Nephron (organoid): Measurements from ENCODE around the gene SYNE3.

Experiments used
- H3K27ac Mint-ChIP-seq, 3 experiments: 2 replicates each; pipeline ENCODE4 v1.8.0; 2020; ENCODE audit warnings: mixed read lengths in 3 of 3, mild to moderate bottlenecking in 2 of 3, moderate library complexity in 1 of 3
- H3K27me3 Mint-ChIP-seq: 2 replicates; pipeline ENCODE4 v1.8.0; 2021; ENCODE audit warnings: low read depth, mild to moderate bottlenecking, moderate library complexity, mixed read lengths
- H3K36me3 Mint-ChIP-seq: 2 replicates; pipeline ENCODE4 v1.8.0; 2020; ENCODE audit warnings: low read depth, mixed read lengths
- H3K4me1 Mint-ChIP-seq: 2 replicates; pipeline ENCODE4 v1.8.0; 2020; ENCODE audit warnings: mixed read lengths
- H3K4me3 Mint-ChIP-seq, 3 experiments: 2 replicates each; pipeline ENCODE4 v1.8.0; 2020; ENCODE audit warnings: mild to moderate bottlenecking in 3 of 3, mixed read lengths in 3 of 3, moderate library complexity in 2 of 3
- H3K9me3 Mint-ChIP-seq: 2 replicates; pipeline ENCODE4 v1.8.0; 2020; ENCODE audit warnings: mixed read lengths
- CTCF ChIP-seq, 3 experiments: fragments of 200-600 bp; sonication (generic); IDR thresholded peaks; one replicate each; pipeline ENCODE4 v1.5.0; 2021; ENCODE audit warnings: antibody characterized with exemption in 3 of 3; ENCODE audit not compliant: unreplicated experiment in 3 of 3

SYNE3 gene

DNA sequence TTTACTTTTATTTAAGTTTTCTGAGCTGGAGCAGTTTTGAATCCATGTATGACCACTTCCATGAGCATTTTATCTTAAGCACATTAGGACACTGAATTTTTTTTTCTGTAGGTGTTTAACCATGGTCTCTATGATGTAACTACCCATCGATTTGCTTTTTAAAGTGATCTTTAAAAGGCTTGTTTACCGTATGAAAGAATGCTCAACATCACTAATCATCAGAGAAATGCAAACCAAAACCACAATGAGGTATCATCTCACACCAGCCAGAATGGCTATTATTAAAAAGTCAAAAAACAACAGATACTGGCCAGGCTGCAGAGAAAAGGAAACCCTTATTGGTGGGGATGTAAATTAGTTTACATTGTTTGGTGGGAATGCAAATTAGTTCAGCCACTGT is 41.4 kb upstream of the SYNE3 start:
- no peak for TF ChIP-seq CTCF (IDR thresholded peaks at IDR 0.05; ENCODE audit: unreplicated experiment in 3 of 3)
- Mint-ChIP-seq H3K9me3 (no peaks in the 10 kb centered on the region), H3K36me3 (no peaks in the 10 kb centered on the region), H3K27me3 (peaks cover 5% of the 10 kb centered on the region), H3K27ac (no peak overlapping the region), H3K4me3 (no peak overlapping the region), H3K4me1 (no peaks in the 10 kb centered on the region)

- H3K4me1 Mint-ChIP-seq = no peaks in the 10 kb centered on the region
- no peaks in the 10 kb centered on the region for H3K9me3 Mint-ChIP-seq
- no peak for TF ChIP-seq CTCF (IDR thresholded peaks at IDR 0.05; ENCODE audit: unreplicated experiment in 3 of 3)
- peaks cover 5% of the 10 kb centered on the region for H3K27me3 Mint-ChIP-seq
- H3K4me3 Mint-ChIP-seq = no peak overlapping the region
- H3K36me3 Mint-ChIP-seq = no peaks in the 10 kb centered on the region
- H3K27ac Mint-ChIP-seq = no peak overlapping the region
These were observed 40.8 kb upstream of the SYNE3 start for GRCh38 chr14:95557291-95557690.

DNA sequence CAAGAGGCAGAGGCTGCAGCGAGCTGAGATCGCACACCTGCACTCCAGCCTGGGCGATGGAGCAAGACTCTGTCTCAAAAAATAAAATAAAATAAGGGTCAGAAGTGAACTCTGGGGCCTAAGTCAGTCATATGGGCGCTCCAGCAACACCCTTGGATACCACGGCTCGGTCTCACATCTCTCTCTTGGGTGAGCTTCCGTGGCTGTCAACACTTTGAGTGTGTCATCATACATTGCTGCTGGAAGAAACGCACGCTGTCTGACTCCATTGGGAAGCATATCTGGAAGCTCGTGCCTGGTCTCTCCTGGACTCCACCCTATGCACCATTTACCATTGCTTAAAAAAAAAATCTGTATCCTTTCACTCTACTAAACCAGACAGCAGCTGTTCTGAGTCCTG is 38.6 kb upstream of the SYNE3 start:
- H3K9me3 Mint-ChIP-seq = peaks cover 7% of the 10 kb centered on the region
- no peak overlapping the region for H3K27ac Mint-ChIP-seq
- no peak for TF ChIP-seq CTCF (IDR thresholded peaks at IDR 0.05; ENCODE audit: unreplicated experiment in 3 of 3)
- H3K36me3 Mint-ChIP-seq = peaks cover 17% of the 10 kb centered on the region
- H3K27me3 Mint-ChIP-seq = peaks cover 8% of the 10 kb centered on the region
- no peak overlapping the region for H3K4me3 Mint-ChIP-seq
- H3K4me1 Mint-ChIP-seq = no peaks in the 10 kb centered on the region

GRCh38 chr14:95553141-95553540 is 36.7 kb upstream of the SYNE3 start:
- Mint-ChIP-seq H3K4me1 (no peaks in the 10 kb centered on the region), H3K4me3 (no peak overlapping the region), H3K36me3 (peaks cover 30% of the 10 kb centered on the region), H3K27ac (no peak overlapping the region), H3K27me3 (peaks cover 8% of the 10 kb centered on the region), H3K9me3 (peaks cover 7% of the 10 kb centered on the region)
- no peak for TF ChIP-seq CTCF (IDR thresholded peaks at IDR 0.05; ENCODE audit: unreplicated experiment in 3 of 3)

DNA sequence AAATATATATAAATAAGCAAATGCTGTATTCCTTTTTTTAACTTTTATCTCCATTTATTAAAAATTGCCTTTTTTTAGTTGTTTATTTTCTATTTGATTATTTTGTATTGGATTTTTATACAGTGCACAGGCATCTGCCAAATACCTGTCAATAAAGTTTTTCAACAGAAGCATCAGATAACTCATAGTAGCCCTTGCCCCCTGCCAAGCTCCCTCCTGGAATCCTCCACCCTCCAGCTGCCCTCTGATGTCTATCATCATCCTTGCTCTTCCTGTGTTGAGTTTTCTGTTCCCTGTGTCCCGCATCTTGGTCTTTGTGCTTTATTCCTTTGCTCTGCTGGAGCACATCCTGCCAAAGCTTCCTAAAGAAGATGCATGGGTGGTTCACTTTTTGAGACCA is 35.0 kb upstream of the SYNE3 start:
- H3K4me3 Mint-ChIP-seq = no peak overlapping the region
- peaks cover 40% of the 10 kb centered on the region for H3K36me3 Mint-ChIP-seq
- H3K27ac Mint-ChIP-seq = no peak overlapping the region
- H3K4me1 Mint-ChIP-seq = no peaks in the 10 kb centered on the region
- peaks cover 7% of the 10 kb centered on the region for H3K9me3 Mint-ChIP-seq
- H3K27me3 Mint-ChIP-seq = peaks cover 8% of the 10 kb centered on the region
- TF ChIP-seq CTCF (IDR thresholded peaks at IDR 0.05; ENCODE audit: unreplicated experiment in 3 of 3) = no peak

- no peak overlapping the region for H3K27ac Mint-ChIP-seq
- peaks cover 7% of the 10 kb centered on the region for H3K9me3 Mint-ChIP-seq
- no peak for TF ChIP-seq CTCF (IDR thresholded peaks at IDR 0.05; ENCODE audit: unreplicated experiment in 3 of 3)
- H3K4me1 Mint-ChIP-seq = peaks cover 2% of the 10 kb centered on the region
- H3K4me3 Mint-ChIP-seq = no peak overlapping the region
- peaks cover 8% of the 10 kb centered on the region for H3K27me3 Mint-ChIP-seq
- peaks cover 43% of the 10 kb centered on the region for H3K36me3 Mint-ChIP-seq
These were observed 33.5 kb upstream of the SYNE3 start for GRCh38 chr14:95549656-95550585.
